ENCODE measurements around the gene PLCB3.

DNA sequence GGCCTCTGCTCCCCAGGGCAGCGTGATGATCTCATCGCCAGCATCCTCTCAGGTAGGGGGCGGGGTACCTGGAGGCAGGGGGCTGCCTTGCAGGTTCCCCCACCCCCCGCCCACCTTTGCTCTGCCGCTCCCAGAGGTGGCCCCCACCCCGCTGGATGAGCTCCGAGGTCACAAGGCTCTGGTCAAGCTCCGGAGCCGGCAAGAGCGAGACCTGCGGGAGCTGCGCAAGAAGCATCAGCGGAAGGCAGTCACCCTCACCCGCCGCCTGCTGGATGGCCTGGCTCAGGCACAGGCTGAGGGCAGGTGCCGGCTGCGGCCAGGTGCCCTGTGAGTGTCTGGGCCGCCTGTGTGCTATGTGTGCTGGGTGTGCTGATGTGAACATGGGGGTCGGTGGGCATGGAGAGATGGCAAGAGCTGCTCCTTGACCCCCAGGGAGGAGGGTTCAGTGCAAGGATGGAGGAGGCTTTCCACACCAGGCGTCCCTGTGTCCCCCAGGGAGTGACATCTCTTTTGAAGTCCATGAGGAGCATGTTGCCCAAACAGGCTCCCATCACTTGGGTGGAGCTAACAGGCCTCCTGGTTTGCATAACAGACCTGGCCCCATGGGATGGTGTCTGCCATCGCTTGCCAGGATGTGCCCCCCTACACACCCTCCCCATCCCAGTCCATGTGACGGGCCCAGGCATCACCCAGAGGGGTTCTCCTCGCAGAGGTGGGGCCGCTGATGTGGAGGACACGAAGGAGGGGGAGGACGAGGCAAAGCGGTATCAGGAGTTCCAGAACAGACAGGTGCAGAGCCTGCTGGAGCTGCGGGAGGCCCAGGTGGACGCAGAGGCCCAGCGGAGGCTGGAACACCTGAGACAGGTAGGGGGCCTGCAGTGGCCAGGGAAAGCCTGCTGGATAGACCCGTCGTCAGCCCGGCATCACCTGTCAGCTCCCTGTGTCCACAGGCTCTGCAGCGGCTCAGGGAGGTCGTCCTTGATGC, 14.1 kb downstream of the PLCB3 start:
- TF ChIP-seq, protein P1, sequence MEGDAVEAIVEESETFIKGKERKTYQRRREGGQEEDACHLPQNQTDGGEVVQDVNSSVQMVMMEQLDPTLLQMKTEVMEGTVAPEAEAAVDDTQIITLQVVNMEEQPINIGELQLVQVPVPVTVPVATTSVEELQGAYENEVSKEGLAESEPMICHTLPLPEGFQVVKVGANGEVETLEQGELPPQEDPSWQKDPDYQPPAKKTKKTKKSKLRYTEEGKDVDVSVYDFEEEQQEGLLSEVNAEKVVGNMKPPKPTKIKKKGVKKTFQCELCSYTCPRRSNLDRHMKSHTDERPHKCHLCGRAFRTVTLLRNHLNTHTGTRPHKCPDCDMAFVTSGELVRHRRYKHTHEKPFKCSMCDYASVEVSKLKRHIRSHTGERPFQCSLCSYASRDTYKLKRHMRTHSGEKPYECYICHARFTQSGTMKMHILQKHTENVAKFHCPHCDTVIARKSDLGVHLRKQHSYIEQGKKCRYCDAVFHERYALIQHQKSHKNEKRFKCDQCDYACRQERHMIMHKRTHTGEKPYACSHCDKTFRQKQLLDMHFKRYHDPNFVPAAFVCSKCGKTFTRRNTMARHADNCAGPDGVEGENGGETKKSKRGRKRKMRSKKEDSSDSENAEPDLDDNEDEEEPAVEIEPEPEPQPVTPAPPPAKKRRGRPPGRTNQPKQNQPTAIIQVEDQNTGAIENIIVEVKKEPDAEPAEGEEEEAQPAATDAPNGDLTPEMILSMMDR (IDR thresholded peaks at IDR 0.05; ENCODE audit: insufficient read depth, low read length, poor library complexity, severe bottlenecking): no peak
- no peak for TF ChIP-seq EZH2phosphoT487 (conservative IDR thresholded peaks at IDR 0.05; ENCODE audit: low read length)
